Endothelial cell of umbilical vein (primary cell): ENCODE data around the gene SIKE1. TPM values are rescaled to one million over a fixed set of nuclear protein-coding genes. Genes with fewer than 3 reads are reported as not detected.

Experiments
- BruUV-seq: library from RNA; stranded (reverse); fragments of 400-500 nt; replicated peaks from 2 replicates; lab custom pipeline; 2021; lab: Mats Ljungman, UMichigan
- CTCF ChIA-PET: fragments of 300-600, 350-600 bp; sonication (Branson Sonifier 250); formaldehyde crosslinking; loops from one replicate; lab custom pipeline; 2021; ENCODE audit warnings: antibody characterized with exemption, inconsistent platforms; lab: Charles Lee
- POLR2A ChIA-PET: fragments of 300-600, 350-600 bp; sonication (Branson Sonifier 250); formaldehyde crosslinking; loops from one replicate; lab custom pipeline; 2021; ENCODE audit warnings: antibody characterized with exemption, inconsistent platforms; lab: Charles Lee
- DNase-seq: peaks from one replicate; pipeline ENCODE4 v3.0.0-alpha.2; 2011; ENCODE audit warnings: low read depth, low spot score
- FAIRE-seq: peaks from 2 replicates; lab custom pipeline; 2011; peaks lifted over from hg19 to GRCh38; lab: Jason Lieb, UNC
- H2AFZ ChIP-seq: 2 replicates; pipeline ENCODE4 v1.6.0; 2012; ENCODE audit warnings: low read depth, low read length, control low read depth, inconsistent platforms
- H3K27ac ChIP-seq: 2 replicates; pipeline ENCODE4 v1.5.1; 2011; ENCODE audit warnings: low read depth, mild to moderate bottlenecking, control low read depth, low read length, moderate library complexity; ENCODE audit not compliant: insufficient read depth
- H3K27me3 ChIP-seq, 2 experiments: 2 replicates each; pipeline versions ENCODE4 v1.6.0 to v1.6.1; 2011; ENCODE audit warnings: low read length in 2 of 2, mixed read lengths in 1 of 2; ENCODE audit not compliant: control insufficient read depth in 2 of 2, insufficient read depth in 2 of 2
- H3K36me3 ChIP-seq, 2 experiments: 2 replicates in 1 of 2; 3 replicates in 1 of 2; pipeline ENCODE4 v1.5.1; 2011; ENCODE audit warnings: low read length in 2 of 2, mild to moderate bottlenecking in 1 of 2, moderate library complexity in 1 of 2; ENCODE audit not compliant: control insufficient read depth in 2 of 2, insufficient read depth in 2 of 2; ENCODE audit errors: extremely low read depth in 1 of 2
- H3K4me1 ChIP-seq: 3 replicates; pipeline ENCODE4 v1.5.1; 2011; ENCODE audit warnings: mild to moderate bottlenecking, low read length; ENCODE audit not compliant: control insufficient read depth, insufficient read depth; ENCODE audit errors: extremely low read depth
- H3K4me2 ChIP-seq: 2 replicates; pipeline ENCODE4 v1.6.1; 2011; ENCODE audit warnings: low read length, control low read depth, mixed read lengths; ENCODE audit not compliant: insufficient read depth
- H3K4me3 ChIP-seq, 3 experiments: fragments of 200-600 bp in 1 of 3; sonication (generic), shearing (Covaris generic) in 1 of 3; replicated peaks in 1 of 3; 2 replicates each; pipeline ENCODE4 v1.5.1; 2011 to 2016; ENCODE audit warnings: control low read depth in 3 of 3, low read length in 3 of 3, mild to moderate bottlenecking in 2 of 3, inconsistent platforms in 1 of 3, low read depth in 1 of 3, moderate library complexity in 1 of 3; ENCODE audit not compliant: insufficient read depth in 1 of 3
- H3K79me2 ChIP-seq: 2 replicates; pipeline ENCODE4 v1.6.0; 2012; ENCODE audit warnings: low read length, inconsistent platforms; ENCODE audit not compliant: control insufficient read depth, insufficient read depth
- H3K9ac ChIP-seq: replicated peaks from 2 replicates; pipeline ENCODE3; 2011; ENCODE audit warnings: low read length, control low read depth; ENCODE audit not compliant: insufficient read depth; ENCODE audit errors: extremely low read depth
- H3K9me1 ChIP-seq: replicated peaks from 3 replicates; pipeline ENCODE4 v1.6.0; 2011; ENCODE audit warnings: mild to moderate bottlenecking, low read length; ENCODE audit not compliant: control insufficient read depth, insufficient read depth; ENCODE audit errors: extremely low read depth
- H3K9me3 ChIP-seq: replicated peaks from 2 replicates; pipeline ENCODE4 v1.5.1; 2012; ENCODE audit warnings: low read length, inconsistent platforms; ENCODE audit not compliant: control insufficient read depth, insufficient read depth
- H4K20me1 ChIP-seq: replicated peaks from 2 replicates; pipeline ENCODE3; 2011; ENCODE audit warnings: mild to moderate bottlenecking, low read length; ENCODE audit not compliant: control insufficient read depth, insufficient read depth; ENCODE audit errors: extremely low read depth
- EZH2 ChIP-seq: IDR thresholded peaks from 2 replicates; pipeline ENCODE4 v1.6.1; 2012; ENCODE audit warnings: borderline replicate concordance, low read depth, mild to moderate bottlenecking, moderate library complexity, low read length, inconsistent platforms; ENCODE audit not compliant: severe bottlenecking
- FOS ChIP-seq: IDR thresholded peaks from 2 replicates; pipeline ENCODE4 v1.6.1; 2011; ENCODE audit warnings: mild to moderate bottlenecking, low read length, moderate library complexity, borderline replicate concordance; ENCODE audit not compliant: insufficient read depth
- GATA2 ChIP-seq: IDR thresholded peaks from 2 replicates; pipeline ENCODE4 v1.7.0; 2011; ENCODE audit warnings: low read depth, mild to moderate bottlenecking, moderate library complexity, mixed read lengths, low read length; ENCODE audit not compliant: insufficient read length, insufficient read depth
- JUN ChIP-seq: IDR thresholded peaks from 2 replicates; pipeline ENCODE4 v1.6.1; 2011; ENCODE audit warnings: borderline replicate concordance, low read depth; ENCODE audit not compliant: insufficient read length, insufficient read depth
- MYC ChIP-seq: IDR thresholded peaks from one replicate; pipeline ENCODE4 v1.6.1; 2011; ENCODE audit warnings: mild to moderate bottlenecking, low read depth, low read length
- POLR2A ChIP-seq: IDR thresholded peaks from 2 replicates; pipeline ENCODE4 v1.6.1; 2012; ENCODE audit warnings: low read depth, mild to moderate bottlenecking, control low read depth, low read length
- POLR2AphosphoS5 ChIP-seq: IDR thresholded peaks from 2 replicates; pipeline ENCODE4 v1.6.1; 2012; ENCODE audit warnings: low read depth, mild to moderate bottlenecking, control low read depth, low read length, moderate library complexity; ENCODE audit not compliant: insufficient read depth
- dilution Hi-C: fragments of 300-500 bp; cut with MboI; formaldehyde crosslinking; loops from one replicate; pipeline ENCODE4 v1.15.0; 2019; ENCODE audit warnings: low sequenced_read_pairs; ENCODE audit not compliant: extremely low pct_ligation_motif_present
- intact Hi-C: fragments of 100-400 bp; cut with micrococcal nuclease; formaldehyde crosslinking; loops from one replicate; pipeline ENCODE4 v1.10.0; 2022
- polyA plus RNA-seq, 4 experiments: library from polyadenylated mRNA; depleted of rRNA in 3 of 4; stranded (reverse) in 3 of 4; unstranded in 1 of 4; fragments of >200 nt; gene quantifications; 2 replicates each; pipeline versions ENCODE4 v1.2.1 to v1.2.3, GENCODE V29; 2011 to 2012; ENCODE audit warnings: missing spikeins in 1 of 4
- total RNA-seq: library from RNA; stranded (reverse); gene quantifications from 2 replicates; pipeline ENCODE4 v1.2.3, GENCODE V29; 2021
- TF ChIP-seq, protein P1 (sequence below): IDR thresholded peaks from 2 replicates; pipeline ENCODE4 v1.6.1; 2011; ENCODE audit not compliant: insufficient read depth, insufficient read length
- TF ChIP-seq, protein P2 (sequence below), 2 donors: IDR thresholded peaks; 1 replicate in 1 of 2; 2 replicates in 1 of 2; pipeline ENCODE4 v1.5.1; 2011; ENCODE audit warnings: low read length in 2 of 2, mild to moderate bottlenecking in 2 of 2, moderate library complexity in 2 of 2, control low read depth in 1 of 2, inconsistent platforms in 1 of 2, low read depth in 1 of 2; ENCODE audit not compliant: insufficient read depth in 1 of 2; ENCODE audit errors: extremely low read depth in 1 of 2

The SIKE1 gene
- total and polyA plus RNA-seq, 2 donors (not counting 3 experiments of a cell fraction or from before 2014, with no cell fraction given), result 16.3 to 46.6 TPM

- no peaks in the 10 kb centered on the region for H3K4me1 ChIP-seq
- H3K36me3 ChIP-seq, result no peaks in the 10 kb centered on the region
- ChIA-PET CTCF (no interaction called here), POLR2A (no interaction called here)
- dilution Hi-C loops (no loop called here), intact Hi-C loops (no loop called here)
- H3K9ac ChIP-seq, result no peak overlapping the region
- H3K9me1 ChIP-seq, result no peaks in the 10 kb centered on the region
- H3K4me3 ChIP-seq, result no peak overlapping the region
- no TSS peak for BruUV-seq
- DNase-seq (no peak), FAIRE-seq (no peak)
- no peak overlapping the region for H3K4me2 ChIP-seq
- H3K27me3 ChIP-seq, result no peaks in the 10 kb centered on the region
- H3K79me2 ChIP-seq, result no peaks in the 10 kb centered on the region
- no peak overlapping the region for H2AFZ ChIP-seq
- no peaks in the 10 kb centered on the region for H4K20me1 ChIP-seq
- TF ChIP-seq, protein P1, sequence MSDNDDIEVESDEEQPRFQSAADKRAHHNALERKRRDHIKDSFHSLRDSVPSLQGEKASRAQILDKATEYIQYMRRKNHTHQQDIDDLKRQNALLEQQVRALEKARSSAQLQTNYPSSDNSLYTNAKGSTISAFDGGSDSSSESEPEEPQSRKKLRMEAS, result no peak
- TF ChIP-seq MYC (no peak), EZH2 (no peak), FOS (no peak), GATA2 (no peak), POLR2AphosphoS5 (no peak), POLR2A (no peak), JUN (no peak)
- TF ChIP-seq, protein P2, sequence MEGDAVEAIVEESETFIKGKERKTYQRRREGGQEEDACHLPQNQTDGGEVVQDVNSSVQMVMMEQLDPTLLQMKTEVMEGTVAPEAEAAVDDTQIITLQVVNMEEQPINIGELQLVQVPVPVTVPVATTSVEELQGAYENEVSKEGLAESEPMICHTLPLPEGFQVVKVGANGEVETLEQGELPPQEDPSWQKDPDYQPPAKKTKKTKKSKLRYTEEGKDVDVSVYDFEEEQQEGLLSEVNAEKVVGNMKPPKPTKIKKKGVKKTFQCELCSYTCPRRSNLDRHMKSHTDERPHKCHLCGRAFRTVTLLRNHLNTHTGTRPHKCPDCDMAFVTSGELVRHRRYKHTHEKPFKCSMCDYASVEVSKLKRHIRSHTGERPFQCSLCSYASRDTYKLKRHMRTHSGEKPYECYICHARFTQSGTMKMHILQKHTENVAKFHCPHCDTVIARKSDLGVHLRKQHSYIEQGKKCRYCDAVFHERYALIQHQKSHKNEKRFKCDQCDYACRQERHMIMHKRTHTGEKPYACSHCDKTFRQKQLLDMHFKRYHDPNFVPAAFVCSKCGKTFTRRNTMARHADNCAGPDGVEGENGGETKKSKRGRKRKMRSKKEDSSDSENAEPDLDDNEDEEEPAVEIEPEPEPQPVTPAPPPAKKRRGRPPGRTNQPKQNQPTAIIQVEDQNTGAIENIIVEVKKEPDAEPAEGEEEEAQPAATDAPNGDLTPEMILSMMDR (IDR thresholded peaks at IDR 0.05; ENCODE audit: extremely low read depth in 1 of 2, insufficient read depth in 1 of 2, low read depth in 1 of 2, low read length in 2 of 2), result no peak
- no peaks in the 10 kb centered on the region for H3K9me3 ChIP-seq
- H3K27ac ChIP-seq, result no peak overlapping the region
Observed at GRCh38 chr1:114820392-114820791, 39.9 kb upstream of the SIKE1 start.
